Ishikawa (cell line): Measurements from ENCODE around the gene ZNF488.

Source experiments
- CEBPB ChIP-seq: IDR thresholded peaks from 2 replicates; pipeline ENCODE4 v1.6.1; 2012
- CREB1 ChIP-seq: IDR thresholded peaks from 2 replicates; pipeline ENCODE4 v1.6.1; 2012; ENCODE audit warnings: low read depth
- EP300 ChIP-seq: IDR thresholded peaks from 2 replicates; pipeline ENCODE4 v1.6.1; 2012; ENCODE audit warnings: borderline replicate concordance
- FOXM1 ChIP-seq: IDR thresholded peaks from 2 replicates; pipeline ENCODE4 v1.6.1; 2012; ENCODE audit warnings: low read depth, borderline replicate concordance
- RAD21 ChIP-seq: IDR thresholded peaks from 2 replicates; pipeline ENCODE4 v1.6.1; 2012; ENCODE audit warnings: low read depth
- TCF12 ChIP-seq: IDR thresholded peaks from 2 replicates; pipeline ENCODE4 v1.6.1; 2012; ENCODE audit warnings: low read depth
- YY1 ChIP-seq: IDR thresholded peaks from 2 replicates; pipeline ENCODE4 v1.6.1; 2012; ENCODE audit warnings: low read depth
- TF ChIP-seq, protein P1 (sequence below): IDR thresholded peaks from 2 replicates; pipeline ENCODE4 v1.6.1; 2012; ENCODE audit warnings: low read depth, mild to moderate bottlenecking
- TF ChIP-seq, protein P2 (sequence below): IDR thresholded peaks from 2 replicates; pipeline ENCODE4 v1.6.1; 2012

DNA sequence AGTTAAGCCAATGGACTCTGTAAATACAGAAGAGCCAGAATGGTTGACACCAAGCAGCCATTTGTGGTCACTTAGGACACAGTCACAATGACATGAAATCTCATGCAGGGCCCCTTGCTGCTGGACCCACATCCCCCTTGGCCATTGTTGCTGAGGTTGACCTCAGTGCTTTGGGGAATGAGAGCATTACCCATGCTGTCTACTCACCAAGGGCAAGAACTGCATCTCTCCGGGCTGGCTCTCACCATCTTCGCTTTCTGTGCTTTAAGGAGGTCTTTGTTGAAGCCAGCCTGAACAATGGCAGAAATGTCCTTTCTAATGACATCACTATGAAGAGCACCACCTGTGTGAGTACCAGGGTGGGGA is 30.1 kb upstream of the ZNF488 start:
- TF ChIP-seq, protein P1, sequence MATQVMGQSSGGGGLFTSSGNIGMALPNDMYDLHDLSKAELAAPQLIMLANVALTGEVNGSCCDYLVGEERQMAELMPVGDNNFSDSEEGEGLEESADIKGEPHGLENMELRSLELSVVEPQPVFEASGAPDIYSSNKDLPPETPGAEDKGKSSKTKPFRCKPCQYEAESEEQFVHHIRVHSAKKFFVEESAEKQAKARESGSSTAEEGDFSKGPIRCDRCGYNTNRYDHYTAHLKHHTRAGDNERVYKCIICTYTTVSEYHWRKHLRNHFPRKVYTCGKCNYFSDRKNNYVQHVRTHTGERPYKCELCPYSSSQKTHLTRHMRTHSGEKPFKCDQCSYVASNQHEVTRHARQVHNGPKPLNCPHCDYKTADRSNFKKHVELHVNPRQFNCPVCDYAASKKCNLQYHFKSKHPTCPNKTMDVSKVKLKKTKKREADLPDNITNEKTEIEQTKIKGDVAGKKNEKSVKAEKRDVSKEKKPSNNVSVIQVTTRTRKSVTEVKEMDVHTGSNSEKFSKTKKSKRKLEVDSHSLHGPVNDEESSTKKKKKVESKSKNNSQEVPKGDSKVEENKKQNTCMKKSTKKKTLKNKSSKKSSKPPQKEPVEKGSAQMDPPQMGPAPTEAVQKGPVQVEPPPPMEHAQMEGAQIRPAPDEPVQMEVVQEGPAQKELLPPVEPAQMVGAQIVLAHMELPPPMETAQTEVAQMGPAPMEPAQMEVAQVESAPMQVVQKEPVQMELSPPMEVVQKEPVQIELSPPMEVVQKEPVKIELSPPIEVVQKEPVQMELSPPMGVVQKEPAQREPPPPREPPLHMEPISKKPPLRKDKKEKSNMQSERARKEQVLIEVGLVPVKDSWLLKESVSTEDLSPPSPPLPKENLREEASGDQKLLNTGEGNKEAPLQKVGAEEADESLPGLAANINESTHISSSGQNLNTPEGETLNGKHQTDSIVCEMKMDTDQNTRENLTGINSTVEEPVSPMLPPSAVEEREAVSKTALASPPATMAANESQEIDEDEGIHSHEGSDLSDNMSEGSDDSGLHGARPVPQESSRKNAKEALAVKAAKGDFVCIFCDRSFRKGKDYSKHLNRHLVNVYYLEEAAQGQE: no peak
- TF ChIP-seq CREB1 (no peak), EP300 (no peak), TCF12 (no peak), YY1 (no peak), FOXM1 (no peak), RAD21 (no peak), CEBPB (no peak)
- TF ChIP-seq, protein P2, sequence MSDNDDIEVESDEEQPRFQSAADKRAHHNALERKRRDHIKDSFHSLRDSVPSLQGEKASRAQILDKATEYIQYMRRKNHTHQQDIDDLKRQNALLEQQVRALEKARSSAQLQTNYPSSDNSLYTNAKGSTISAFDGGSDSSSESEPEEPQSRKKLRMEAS: no peak
